ENCODE results near the gene XPNPEP3.
A peak's percentile ranks its signal among the peaks of the same experiment; 100 is the strongest.
"Not testable (repeated sequence)": the region's sequence is repeated elsewhere in the genome, so short reads cannot be mapped to it uniquely, and the experiment has no call there.

Gene XPNPEP3

GRCh38 chr22:40856513-40857308 is at the start of gene XPNPEP3, which contains the start of gene ST13:
XPNPEP3 (plus strand) TSS chr22:40857148; CDS start chr22:40857182, 34 bp downstream.
ST13 (minus strand) TSS chr22:40856639; CDS start chr22:40856540, 99 bp downstream.
- DNase-seq, result peak; percentile 87

DNA sequence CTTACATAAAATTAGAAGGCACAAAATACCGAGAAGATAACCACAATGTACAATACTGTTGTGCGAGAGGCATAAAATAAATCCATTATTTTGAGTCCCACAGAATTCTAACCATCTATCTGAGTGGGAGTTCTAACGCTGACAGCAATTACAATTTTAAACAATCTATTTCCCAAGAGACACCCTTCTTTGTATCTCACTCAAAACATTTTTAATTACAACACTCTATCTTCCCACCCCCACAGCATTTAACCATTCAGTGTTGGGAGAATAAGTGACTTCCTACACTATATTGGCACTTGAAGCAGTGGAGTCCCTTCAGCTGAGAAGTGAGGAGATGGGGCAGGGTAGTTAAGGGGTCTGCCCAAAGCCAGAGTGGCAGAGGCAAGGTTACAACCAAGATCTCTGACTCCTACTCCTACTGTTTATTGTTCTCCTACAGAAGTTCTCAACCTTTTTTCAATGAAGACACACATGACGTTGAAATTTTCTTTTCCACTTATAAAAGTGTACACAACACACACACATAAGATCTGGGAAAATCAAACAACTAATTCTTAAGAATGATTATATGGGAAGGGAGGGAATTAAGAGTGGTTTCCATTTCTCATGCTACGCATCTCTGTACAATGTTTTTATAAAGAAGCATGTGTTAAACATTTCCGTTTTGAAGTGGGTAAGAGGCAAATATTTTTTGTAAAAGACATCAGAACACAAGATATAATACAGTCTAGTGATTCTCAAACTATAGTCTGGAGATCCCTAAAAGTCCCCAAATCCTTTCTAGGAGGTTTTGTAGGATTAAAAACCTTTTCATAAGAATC is 48.7 kb upstream of the XPNPEP3 start:
- no peak for DNase-seq

DNA sequence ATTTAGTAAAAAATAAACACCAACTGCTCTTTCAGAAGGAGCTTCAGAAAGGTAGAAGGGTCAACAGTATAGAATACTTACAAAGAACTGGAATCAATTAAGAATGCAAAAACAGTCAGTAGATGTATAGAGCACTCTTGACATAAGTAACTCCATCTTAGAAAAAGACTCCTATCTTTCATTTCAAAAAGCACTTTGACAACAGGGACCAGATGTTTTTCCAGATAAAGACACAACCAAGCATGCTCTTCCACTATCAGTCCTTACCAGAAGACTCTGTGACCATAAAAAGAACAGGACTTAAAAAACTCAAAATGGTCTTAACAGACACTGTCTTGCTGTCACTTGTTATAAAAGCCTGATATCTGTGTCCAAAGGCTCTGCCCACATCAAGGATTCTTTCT is 43.0 kb upstream of the XPNPEP3 start:
- no peak for DNase-seq

DNA sequence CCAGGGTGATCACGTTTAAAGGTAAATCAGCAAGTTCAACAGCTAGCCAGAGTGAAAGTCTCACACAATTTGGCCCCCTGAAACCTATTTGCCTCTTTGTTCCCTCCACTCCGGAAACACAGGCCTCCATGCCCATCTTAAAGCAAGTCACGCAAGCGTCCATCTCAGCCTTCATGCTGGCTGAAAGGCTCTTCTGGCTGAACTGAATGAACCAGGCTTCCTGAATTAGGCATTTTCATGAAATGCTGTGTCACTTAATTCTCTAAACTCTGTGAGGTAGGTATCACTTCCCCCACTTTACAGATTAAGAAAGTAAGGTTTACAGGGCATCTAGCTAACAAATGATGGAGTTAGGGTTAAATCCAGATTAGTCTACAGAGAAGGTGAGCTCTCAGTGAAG is 39.2 kb upstream of the XPNPEP3 start:
- DNase-seq, result no peak

GRCh38 chr22:40818192-40818746 is 38.7 kb upstream of the XPNPEP3 start:
- DNase-seq, result no peak

DNA sequence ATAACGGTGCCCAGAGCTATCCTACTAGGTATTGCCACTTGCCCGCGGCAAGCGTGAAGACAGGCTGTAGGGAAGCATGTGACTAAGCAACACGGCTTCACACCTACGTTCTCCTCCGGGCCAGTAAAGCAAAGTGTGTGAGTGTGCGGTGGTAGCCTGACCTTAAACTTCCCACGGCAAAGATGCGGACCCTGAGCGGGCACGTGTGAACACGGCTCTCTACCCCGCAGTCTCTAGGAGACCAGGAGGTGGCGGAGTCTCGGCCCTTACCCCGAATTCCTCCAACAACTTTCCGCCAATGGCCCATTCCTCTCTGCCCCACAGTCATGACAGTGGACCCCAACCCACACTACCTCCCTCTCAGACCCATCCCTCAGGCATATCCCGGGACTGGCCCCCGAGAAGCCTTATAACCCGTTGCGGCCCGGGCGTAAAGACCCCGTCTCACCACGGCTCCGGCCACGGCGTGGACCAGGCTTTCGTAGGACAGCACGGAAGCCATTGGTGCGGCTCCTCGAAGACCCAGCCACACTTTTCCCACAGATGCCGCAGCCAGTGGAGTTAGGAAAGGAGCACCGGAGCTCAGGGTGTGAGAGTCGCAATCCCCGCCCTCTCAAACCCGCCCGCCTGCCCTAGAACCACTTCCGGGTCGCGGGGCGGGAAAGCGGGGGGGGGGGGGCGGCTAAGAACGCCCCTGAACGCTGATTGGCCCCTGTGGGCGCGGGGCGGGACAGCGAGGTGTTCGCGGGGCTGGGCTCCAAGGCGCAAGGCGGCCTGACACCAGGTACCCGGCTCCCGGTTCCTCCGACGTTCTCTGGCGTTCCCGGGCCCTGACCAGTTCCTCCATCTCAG is 38.0 kb upstream of the XPNPEP3 start, which contains the start of gene SLC25A17:
Gene SLC25A17 (minus strand): TSS at position 600 of the 852 bp plus-strand sequence. CDS start 98 bp downstream, at position 502.
- peak; percentile 73 for DNase-seq

- DNase-seq, result no peak
Observed at GRCh38 chr22:40819599-40820140, 37.3 kb upstream of the XPNPEP3 start.

DNA sequence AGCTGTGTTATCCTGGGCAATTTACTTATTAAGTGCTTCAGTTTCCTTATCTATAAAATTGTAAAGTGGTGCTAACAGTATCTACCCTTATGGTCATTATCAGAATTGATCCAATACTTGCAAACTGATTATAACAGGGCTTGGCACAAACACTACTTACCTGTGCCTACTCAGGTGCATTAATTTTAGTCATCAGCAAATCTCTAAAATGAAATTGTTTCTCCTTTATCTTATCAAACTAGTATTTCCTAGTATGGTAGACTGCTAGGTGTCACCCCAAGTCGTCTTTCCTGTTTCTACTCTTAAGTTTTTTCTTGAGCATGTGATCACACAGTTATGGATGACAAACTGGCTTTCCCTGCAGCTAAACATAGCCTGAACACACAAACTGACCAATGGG is 33.5 kb upstream of the XPNPEP3 start:
- no peak for DNase-seq

DNA sequence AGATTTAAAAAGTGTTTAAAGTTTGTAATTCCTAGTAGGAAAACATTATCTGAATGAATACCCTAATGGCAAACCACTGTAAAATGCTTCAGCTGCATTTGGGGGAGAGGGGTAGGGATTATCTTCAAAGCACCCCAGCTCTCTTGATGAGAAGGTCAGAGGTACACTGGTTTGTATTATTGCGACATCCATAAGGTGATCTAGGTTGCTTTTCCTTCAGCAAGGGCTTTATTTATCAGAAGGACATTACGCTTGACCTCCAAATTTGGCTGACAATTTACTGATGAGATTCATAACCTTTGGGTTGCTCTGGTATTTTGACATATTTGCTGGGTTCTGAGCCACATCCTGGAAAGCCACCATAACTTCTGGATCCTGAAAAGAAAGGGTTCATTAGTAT is 30.7 kb upstream of the XPNPEP3 start:
- not testable (repeated sequence) for DNase-seq

DNA sequence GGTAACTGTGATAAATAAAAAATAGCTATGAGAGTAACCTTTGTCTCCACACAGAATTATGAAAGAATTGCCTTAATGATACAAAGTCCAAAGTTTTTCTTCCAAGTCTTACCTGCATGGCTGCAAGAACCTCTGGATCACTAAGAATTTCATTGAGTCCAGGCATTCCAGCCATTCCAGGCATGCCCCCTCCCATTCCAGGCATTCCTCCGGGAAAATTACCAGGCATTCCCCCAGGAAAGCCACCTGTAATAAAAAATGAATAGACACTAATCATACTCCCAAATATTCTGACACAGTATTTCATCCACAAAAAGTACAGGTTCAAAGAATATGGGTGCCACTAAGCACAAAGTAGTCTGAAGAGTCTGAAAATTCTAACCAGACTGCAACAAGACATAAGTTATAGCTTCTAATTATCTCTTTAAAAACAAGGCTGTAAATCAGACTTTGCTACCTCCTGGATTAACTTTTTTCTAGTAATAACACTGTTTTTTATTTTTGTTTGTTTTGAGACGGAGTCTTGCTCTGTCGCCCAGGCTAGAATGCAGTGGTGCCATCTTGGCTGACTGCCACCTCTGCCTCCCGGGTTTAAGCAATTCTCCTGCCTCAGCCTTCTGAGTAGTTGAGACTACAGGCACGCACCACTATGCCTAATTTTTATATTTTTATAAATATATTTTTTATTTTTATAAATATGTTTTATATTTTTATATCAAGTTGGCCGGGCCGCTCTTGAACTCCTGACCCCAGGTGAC is 29.8 kb upstream of the XPNPEP3 start:
- no peak for DNase-seq

DNA sequence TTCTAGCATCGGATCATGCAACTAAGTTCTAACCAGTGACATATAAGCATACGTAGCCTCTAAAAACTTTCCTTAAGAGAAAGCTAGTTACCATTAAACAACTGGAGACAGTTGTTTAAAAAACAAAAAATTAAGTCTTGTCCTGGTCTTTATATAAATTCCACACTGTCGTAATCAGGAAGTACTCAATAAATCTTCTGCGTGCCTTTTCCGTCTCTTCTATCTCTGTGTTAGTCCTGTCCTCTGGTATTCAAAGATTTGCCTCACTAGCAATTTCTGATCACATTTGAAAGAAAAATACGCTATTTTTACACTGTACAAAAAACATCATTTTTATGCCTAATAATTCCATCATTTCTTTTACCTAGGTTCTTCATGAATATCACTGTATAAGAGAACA is 27.8 kb upstream of the XPNPEP3 start:
- DNase-seq, result no peak

DNA sequence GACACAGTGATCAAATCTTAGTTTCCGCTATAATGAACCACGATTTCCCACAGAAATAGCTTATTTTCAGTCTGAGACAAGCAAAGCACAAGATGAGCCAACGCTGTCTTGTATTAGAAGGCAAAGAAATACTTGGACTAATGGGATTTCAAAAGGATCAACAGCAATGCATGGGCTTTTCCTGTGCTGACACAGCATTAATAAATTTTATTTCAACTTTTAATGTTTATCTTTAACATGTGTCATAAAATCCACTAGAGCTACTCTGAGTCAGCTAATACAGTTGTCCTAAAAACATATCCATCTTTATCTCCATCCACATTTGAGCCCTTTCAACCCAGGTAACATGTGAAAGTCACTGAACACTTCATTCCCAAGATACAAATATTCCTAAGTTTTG is 22.3 kb upstream of the XPNPEP3 start:
- no peak for DNase-seq

DNA sequence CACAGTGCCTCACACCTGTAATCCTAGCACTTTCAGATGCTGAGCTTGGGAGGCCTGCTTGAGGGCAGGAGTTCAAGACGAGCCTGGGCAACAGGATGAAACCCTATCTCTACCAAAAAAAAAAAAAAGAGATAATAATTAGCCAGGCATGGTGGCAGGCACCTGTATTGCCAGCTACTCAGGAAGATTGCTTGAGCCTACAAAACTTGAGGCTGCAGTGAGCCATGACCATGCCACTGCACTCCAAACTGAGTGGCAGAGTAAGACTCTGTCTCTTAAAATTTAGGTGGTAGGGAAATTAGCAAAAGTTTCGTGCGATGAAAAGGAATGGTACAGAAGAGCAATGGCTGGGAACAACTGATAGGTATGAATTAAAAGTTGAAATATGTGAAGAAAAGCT is 18.5 kb upstream of the XPNPEP3 start:
- no peak for DNase-seq

DNA sequence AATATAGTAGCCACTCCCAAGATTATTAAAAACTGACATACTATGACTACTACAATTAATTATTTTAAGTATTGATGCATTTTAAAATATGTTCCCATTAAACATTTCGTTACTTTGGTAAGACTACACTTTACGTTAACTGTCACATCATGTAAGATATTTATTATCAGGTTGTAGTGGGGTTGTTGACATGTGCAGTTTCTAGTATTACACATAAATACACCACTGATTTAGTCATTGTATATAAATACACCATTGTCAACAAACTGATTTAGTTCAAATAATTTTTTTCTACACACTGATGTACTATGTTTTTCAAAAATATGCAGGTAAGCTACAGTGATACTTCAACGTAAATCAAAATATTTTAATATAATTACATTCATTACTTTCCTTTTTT is 12.0 kb upstream of the XPNPEP3 start:
- DNase-seq, result no peak

DNA sequence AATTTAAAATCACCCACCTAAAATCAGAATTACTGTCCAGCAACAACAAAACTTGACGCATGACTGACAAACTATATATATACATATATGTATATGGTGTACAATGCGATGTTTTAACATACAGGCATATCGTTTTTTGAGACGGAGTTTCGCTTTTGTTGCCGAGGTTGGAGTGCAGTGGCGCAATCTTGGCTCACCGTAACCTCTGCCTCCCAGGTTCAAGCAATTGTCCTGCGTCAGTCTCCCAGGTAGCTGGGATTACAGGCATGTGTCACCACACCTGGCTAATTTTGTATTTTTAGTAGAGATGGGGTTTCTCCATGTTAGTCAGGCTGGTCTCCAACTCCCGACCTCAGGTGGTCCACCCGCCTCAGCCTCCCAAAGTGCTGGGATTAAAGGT is 11.1 kb upstream of the XPNPEP3 start:
- DNase-seq, result not testable (repeated sequence)

DNA sequence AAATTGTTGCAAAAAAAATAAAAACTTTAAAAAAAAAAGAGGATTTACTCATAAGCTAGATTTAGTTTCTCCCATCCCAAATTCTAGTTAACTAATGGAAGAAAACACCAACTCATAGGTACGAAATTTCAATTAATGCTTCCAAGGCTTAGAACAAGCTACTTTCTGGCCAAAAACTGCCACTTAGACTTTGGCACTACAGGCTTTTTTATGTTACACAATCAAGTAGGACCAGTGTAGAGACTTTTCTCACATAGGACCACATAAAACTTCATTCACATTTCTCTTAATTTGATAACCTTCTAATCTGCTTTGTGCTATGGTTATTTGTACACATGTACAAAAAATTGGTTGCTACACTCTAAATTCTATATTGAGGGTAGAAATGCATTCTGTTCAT is 3.6 kb upstream of the XPNPEP3 start:
- DNase-seq, result no peak

DNA sequence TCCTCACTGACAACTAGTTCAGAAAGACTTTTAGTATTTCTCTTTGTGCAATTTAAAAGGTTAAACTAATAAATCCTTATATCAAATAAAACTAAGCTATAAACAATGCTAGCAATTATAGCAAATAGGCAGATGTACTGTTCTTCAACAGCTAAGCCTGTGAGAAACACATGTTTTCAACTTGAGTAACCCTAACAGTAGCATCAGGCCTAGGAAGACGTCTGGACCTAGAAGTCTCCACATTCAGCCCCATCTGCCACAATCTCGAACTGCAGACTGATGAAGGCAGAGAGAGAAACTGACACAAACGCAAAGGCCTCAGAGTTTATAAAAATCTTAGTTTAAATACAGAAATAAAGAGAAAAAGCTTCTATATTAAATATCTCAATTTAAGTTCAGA is 3.0 kb upstream of the XPNPEP3 start:
- DNase-seq, result no peak

DNA sequence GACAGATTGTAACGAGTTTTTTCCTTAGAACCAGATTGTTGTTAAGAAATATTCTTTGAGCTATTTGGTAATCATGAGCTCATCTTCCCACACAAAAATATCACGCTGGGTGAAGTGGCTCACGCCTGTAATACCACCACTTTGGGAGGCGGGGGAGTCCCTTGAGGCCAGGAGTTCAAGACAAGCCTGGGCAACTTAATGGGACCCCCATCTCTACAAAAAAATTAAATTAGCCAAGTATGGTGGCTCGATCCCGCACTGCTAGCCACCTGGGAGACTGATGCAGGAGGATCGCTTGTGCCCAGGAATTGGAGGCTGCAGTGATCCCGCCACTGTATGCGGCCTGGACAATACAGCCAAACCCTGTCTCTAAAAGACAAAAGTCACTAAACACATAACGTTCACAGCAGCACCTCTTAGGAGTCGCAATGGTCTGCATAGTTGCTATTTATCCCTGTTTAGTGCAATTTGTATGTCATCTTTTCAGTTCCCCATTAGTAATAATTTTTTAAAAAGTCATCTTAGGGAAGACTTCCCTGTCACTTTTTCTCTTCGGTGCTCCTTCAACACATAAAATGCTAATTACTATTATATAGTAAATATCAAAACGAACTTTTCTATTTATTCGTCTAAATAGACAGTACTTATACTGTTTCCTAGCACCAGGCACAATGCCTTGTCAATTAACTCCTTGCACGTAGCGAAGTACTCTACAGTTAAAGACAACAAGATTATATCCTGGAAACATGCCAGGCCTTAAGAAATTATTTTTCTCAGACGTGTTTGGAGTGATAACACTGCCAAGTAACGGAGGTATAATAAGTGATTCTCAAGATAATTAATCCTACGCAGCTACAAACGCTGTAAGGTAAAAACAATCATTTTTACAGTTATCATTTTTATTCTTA is 1.6 kb upstream of the XPNPEP3 start:
- DNase-seq, result no peak

GRCh38 chr22:40855979-40856512 is 902 bp upstream of the XPNPEP3 start:
- DNase-seq, result no peak

- DNase-seq, result no peak
Observed at GRCh38 chr22:40857309-40857855, 434 bp downstream of the XPNPEP3 start.
